Kidney epithelial cell (primary cell): ENCODE results near the gene CDH19. TPM values are rescaled to one million over a fixed set of nuclear protein-coding genes. Genes with fewer than 3 reads are reported as not detected.
A peak's percentile ranks its signal among the peaks of the same experiment; 100 is the strongest.
"Not testable (repeated sequence)": the region's sequence is repeated elsewhere in the genome, so short reads cannot be mapped to it uniquely, and the experiment has no call there.

Experiments
- DNase-seq: peaks from one replicate; pipeline ENCODE4 v3.0.0-alpha.2; 2010; ENCODE audit warnings: low read depth
- H3K27me3 ChIP-seq: 2 replicates; pipeline ENCODE4 v1.6.0; 2011; ENCODE audit warnings: low read length; ENCODE audit not compliant: control insufficient read depth, insufficient read depth
- H3K36me3 ChIP-seq: 2 replicates; pipeline ENCODE4 v1.5.1; 2011; ENCODE audit warnings: low read length; ENCODE audit not compliant: control insufficient read depth, insufficient read depth
- H3K4me3 ChIP-seq: 2 replicates; pipeline ENCODE4 v1.5.1; 2011; ENCODE audit warnings: low read depth, mild to moderate bottlenecking, control low read depth, low read length
- total RNA-seq: library from RNA; depleted of rRNA; stranded (reverse); fragments of >200 nt; gene quantifications from 2 replicates; pipeline ENCODE4 v1.2.3, GENCODE V29; 2015
- TF ChIP-seq, protein P1 (sequence below): IDR thresholded peaks from 2 replicates; pipeline ENCODE4 v1.5.1; 2011; ENCODE audit warnings: mild to moderate bottlenecking, moderate library complexity, low read length, control low read depth, inconsistent platforms; ENCODE audit not compliant: insufficient read depth, poor library complexity, severe bottlenecking

Gene CDH19
- total RNA-seq, 1 donor from 2014 or later, result not detected

DNA sequence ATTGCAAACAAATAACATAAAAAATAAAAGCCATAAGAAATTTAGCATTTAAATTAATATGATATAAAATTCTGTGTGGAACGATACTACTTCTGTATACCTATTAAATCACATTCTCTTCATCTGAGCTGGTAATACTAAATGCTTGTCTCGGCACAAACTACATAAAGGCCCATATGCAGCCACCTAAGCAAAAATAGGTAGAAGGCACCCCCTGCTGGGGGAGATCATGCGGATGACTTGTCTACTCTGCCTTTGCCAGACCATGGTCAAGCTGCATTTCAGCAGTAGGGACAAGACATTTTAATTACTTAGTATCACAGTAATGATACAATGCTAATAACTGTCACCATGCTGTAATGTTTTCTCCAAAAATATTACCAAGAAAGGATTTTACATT is 108.0 kb downstream of the CDH19 start:
- Histone ChIP-seq H3K4me3 (no peak overlapping the region), H3K27me3 (no peaks in the 10 kb centered on the region), H3K36me3 (no peaks in the 10 kb centered on the region)
- DNase-seq, result peak; percentile 9
- TF ChIP-seq, protein P1, sequence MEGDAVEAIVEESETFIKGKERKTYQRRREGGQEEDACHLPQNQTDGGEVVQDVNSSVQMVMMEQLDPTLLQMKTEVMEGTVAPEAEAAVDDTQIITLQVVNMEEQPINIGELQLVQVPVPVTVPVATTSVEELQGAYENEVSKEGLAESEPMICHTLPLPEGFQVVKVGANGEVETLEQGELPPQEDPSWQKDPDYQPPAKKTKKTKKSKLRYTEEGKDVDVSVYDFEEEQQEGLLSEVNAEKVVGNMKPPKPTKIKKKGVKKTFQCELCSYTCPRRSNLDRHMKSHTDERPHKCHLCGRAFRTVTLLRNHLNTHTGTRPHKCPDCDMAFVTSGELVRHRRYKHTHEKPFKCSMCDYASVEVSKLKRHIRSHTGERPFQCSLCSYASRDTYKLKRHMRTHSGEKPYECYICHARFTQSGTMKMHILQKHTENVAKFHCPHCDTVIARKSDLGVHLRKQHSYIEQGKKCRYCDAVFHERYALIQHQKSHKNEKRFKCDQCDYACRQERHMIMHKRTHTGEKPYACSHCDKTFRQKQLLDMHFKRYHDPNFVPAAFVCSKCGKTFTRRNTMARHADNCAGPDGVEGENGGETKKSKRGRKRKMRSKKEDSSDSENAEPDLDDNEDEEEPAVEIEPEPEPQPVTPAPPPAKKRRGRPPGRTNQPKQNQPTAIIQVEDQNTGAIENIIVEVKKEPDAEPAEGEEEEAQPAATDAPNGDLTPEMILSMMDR, result peak; percentile 69

DNA sequence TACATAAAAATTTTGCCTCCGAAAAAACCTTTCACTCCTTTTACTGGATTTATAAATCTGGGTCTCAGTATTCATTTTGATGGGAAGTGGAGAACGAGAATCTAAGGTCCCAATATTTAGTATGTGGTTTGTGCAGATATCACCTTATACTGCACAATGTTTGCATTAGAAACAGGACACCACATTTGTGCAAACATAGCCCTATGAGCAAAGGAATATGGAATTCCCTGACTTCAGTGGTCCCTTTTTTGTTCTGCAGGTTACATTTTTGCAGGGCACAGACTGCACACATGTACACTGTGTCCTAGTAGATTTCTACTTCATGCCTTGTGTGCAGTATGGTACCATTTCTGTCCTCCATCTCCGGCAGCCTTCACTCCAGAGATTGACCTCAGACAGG is 130.0 kb downstream of the CDH19 start:
- no peaks in the 10 kb centered on the region for H3K36me3 ChIP-seq
- H3K27me3 ChIP-seq, result no peaks in the 10 kb centered on the region
- DNase-seq, result no peak
- TF ChIP-seq, protein P1, result no peak
- H3K4me3 ChIP-seq, result no peak overlapping the region

DNA sequence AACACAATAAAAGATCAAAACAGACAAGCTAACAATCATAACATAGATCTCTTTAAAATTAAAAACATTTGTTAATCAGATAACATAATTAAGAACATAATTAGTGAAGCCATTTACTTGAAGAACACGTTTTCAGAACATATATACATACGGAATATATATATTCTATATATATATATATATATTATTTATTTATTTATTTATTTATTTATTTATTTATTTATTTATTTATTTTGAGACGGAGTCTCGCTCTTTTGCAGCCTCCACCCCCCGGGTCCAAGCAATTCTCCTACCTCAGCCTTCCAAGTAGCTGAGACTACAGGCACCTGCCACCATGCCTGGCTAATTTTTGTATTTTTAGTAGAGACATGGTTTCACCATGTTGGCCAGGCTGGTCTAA is 137.7 kb downstream of the CDH19 start:
- H3K27me3 ChIP-seq, DNase-seq, H3K4me3 ChIP-seq, H3K36me3 ChIP-seq: not testable (repeated sequence)

DNA sequence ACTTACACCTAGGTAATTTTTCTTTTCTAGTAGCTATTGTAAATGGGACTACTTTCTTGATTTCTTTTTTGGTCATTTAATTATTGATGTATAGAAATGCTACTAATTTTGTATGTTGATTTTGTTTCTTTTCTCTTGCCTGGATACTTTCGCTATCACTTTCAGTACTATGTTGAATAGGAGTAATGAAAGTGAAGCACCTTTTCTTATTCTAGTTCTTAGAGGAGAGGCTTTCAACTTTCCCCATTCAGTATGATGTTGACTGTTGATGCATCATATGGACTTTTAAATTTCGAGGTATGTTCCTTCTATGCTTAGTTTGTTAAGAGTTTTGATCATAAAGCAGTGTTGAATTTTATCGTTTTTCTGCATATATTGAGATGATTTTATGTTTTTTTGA is 142.5 kb downstream of the CDH19 start:
- TF ChIP-seq, protein P1, result no peak
- H3K36me3 ChIP-seq, result no peaks in the 10 kb centered on the region
- no peak overlapping the region for H3K4me3 ChIP-seq
- no peak for DNase-seq
- H3K27me3 ChIP-seq, result no peaks in the 10 kb centered on the region

DNA sequence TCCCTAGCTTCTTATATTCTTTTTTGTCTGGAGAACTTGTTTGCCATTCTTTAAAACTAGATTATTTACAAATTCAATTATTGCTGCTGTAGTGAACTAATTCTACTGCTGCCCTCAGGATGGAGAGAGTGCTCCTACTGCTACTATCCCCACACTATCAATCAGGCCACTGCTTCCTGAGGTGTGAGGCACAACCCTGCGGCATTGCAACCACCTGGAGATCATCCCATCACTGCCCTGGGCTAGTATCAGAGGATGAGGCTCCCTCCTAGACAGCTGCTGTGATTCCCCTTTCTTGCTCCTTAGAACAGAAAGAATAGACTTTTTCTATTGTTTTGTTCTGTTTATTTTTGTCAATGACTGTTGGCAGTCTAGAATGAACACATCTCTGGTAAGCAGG is 146.6 kb downstream of the CDH19 start:
- H3K27me3 ChIP-seq, result no peaks in the 10 kb centered on the region
- H3K36me3 ChIP-seq, result no peaks in the 10 kb centered on the region
- H3K4me3 ChIP-seq, result no peak overlapping the region
- DNase-seq, result no peak
- TF ChIP-seq, protein P1, result no peak
